Lower leg skin (tissue), 4 donors: ENCODE results near the gene SLC5A5. TPM values are rescaled to one million over a fixed set of nuclear protein-coding genes. Genes with fewer than 3 reads are reported as not detected.
"Not testable (repeated sequence)": the region's sequence is repeated elsewhere in the genome, so short reads cannot be mapped to it uniquely, and the experiment has no call there.

Experiments
- DNase-seq, 2 donors: peaks; one replicate each; pipeline ENCODE4 v3.0.0-alpha.2; 2019; ENCODE audit warnings: low spot score in 2 of 2
- H3K4me3 ChIP-seq: fragments of 200-600 bp; sonication (generic); 2 replicates; pipeline ENCODE4 v1.5.1; 2017; ENCODE audit warnings: mild to moderate bottlenecking, low read depth; ENCODE audit not compliant: poor library complexity, severe bottlenecking
- POLR2A ChIP-seq, 2 donors: fragments of 450-650 bp; IDR thresholded peaks; one replicate each; pipeline ENCODE4 v1.6.1; 2016 to 2017; ENCODE audit warnings: antibody characterized with exemption in 2 of 2, mild to moderate bottlenecking in 1 of 2, moderate library complexity in 1 of 2
- WGBS, 2 donors: methylation state at CpG; one replicate each; pipeline ENCODE4 v1.1.5; 2018; 5-methylcytosine and 5-hydroxymethylcytosine counted together
- intact Hi-C: fragments of 100-400 bp; cut with DNase I; formaldehyde crosslinking; loops from one replicate; pipeline ENCODE4 v1.15.0; 2023; ENCODE audit warnings: low total_unique reads
- total RNA-seq, 4 donors: library from RNA; depleted of rRNA; stranded (reverse); fragments of >200 nt; gene quantifications; one replicate each; pipeline ENCODE4 v1.1.0, GENCODE V29; 2016
- TF ChIP-seq, protein P1 (sequence below), 3 donors: fragments of 450-650 bp; IDR thresholded peaks; one replicate each; pipeline ENCODE4 v1.5.1; 2016; ENCODE audit warnings: antibody characterized with exemption in 3 of 3, mild to moderate bottlenecking in 3 of 3, moderate library complexity in 2 of 3

SLC5A5 gene
- total RNA-seq, 4 donors from 2014 or later = not detected

GRCh38 chr19:17881701-17882100, 10.0 kb downstream of the SLC5A5 start:
- TF ChIP-seq, protein P1, sequence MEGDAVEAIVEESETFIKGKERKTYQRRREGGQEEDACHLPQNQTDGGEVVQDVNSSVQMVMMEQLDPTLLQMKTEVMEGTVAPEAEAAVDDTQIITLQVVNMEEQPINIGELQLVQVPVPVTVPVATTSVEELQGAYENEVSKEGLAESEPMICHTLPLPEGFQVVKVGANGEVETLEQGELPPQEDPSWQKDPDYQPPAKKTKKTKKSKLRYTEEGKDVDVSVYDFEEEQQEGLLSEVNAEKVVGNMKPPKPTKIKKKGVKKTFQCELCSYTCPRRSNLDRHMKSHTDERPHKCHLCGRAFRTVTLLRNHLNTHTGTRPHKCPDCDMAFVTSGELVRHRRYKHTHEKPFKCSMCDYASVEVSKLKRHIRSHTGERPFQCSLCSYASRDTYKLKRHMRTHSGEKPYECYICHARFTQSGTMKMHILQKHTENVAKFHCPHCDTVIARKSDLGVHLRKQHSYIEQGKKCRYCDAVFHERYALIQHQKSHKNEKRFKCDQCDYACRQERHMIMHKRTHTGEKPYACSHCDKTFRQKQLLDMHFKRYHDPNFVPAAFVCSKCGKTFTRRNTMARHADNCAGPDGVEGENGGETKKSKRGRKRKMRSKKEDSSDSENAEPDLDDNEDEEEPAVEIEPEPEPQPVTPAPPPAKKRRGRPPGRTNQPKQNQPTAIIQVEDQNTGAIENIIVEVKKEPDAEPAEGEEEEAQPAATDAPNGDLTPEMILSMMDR (IDR thresholded peaks at IDR 0.05) = no peak
- TF ChIP-seq POLR2A (IDR thresholded peaks at IDR 0.05) = no peak
- H3K4me3 ChIP-seq = no peak overlapping the region
- no peak for DNase-seq
- intact Hi-C loops = no loop called here
- WGBS, 2 donors = 71 to 89% methylated on average over 6 to 7 of the region's 7 CpGs

DNA sequence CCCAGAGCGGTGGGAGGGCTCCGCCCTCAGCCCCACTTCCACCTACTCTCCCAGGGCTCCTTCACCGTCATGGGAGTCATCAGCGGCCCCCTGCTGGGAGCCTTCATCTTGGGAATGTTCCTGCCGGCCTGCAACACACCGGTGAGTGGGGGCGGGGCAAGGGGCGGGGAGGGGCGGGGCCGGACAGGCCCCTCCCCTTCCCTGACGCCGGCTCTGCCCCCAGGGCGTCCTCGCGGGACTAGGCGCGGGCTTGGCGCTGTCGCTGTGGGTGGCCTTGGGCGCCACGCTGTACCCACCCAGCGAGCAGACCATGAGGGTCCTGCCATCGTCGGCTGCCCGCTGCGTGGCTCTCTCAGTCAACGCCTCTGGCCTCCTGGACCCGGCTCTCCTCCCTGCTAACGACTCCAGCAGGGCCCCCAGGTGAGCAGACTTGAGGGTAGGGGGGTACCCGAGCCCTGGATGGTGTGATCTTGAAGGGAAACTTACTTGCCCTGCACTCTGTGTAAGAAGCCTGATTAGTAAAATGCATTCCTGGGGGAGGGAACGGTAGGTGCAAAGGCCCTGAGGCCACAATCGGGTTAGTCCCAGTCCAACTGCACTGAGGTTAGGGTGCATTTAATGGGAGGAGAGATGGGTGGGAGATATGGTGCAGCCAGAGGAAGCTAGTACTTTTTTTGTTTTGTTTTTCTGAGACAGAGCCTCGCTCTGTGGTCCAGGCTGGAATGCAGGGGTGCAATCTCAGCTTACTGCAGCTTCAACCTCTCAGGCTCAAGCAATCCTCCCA, 12.1 kb downstream of the SLC5A5 start:
- H3K4me3 ChIP-seq = no peak overlapping the region
- intact Hi-C loops = no loop called here
- 67 to 79% methylated on average over 25 to 33 of the region's 33 CpGs for WGBS, 2 donors
- no peak for DNase-seq
- TF ChIP-seq, protein P1 (IDR thresholded peaks at IDR 0.05) = no peak
- no peak for TF ChIP-seq POLR2A (IDR thresholded peaks at IDR 0.05)

- intact Hi-C loops = no loop called here
Measured at GRCh38 chr19:17886515-17886914, 14.8 kb downstream of the SLC5A5 start.

DNA sequence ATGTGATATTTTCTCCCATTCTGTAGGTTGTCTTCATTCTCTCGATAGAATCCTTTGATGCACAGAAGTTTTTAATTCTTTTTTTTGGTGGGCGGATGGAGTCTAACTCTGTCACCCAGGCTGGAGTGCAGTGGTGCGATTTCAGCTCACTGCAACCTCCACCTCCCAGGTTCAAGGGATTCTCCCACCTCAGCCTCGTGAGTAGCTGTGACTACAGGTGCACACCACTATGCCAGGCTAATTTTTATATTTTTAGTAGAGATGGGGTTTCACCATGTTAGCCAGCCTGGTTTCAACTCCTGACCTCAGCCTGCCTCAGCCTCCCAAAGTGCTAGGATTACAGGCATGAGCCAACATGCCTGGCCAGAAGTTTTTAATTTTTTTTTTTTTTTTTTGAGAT, 15.5 kb downstream of the SLC5A5 start:
- WGBS, 2 donors = 65 to 72% methylated on average over 4 of the region's 4 CpGs
- H3K4me3 ChIP-seq, DNase-seq, intact Hi-C loops: not testable (repeated sequence)

More at GRCh38 chr19:17886515-17886914, 14.8 kb downstream of the SLC5A5 start:
- no peak for DNase-seq
- 72 to 74% methylated on average over 7 of the region's 7 CpGs for WGBS, 2 donors
- TF ChIP-seq, protein P1 (IDR thresholded peaks at IDR 0.05) = no peak
- no peak for TF ChIP-seq POLR2A (IDR thresholded peaks at IDR 0.05)
- H3K4me3 ChIP-seq = no peak overlapping the region

GRCh38 chr19:17888260-17888659, 16.5 kb downstream of the SLC5A5 start:
- no peak for DNase-seq
- TF ChIP-seq, protein P1 (IDR thresholded peaks at IDR 0.05) = no peak
- TF ChIP-seq POLR2A (IDR thresholded peaks at IDR 0.05) = no peak
- intact Hi-C loops = no loop called here
- 79 to 87% methylated on average over 7 of the region's 7 CpGs for WGBS, 2 donors
- H3K4me3 ChIP-seq = no peak overlapping the region

- no peak for DNase-seq
- TF ChIP-seq POLR2A (IDR thresholded peaks at IDR 0.05) = no peak
- TF ChIP-seq, protein P1 (IDR thresholded peaks at IDR 0.05) = no peak
- H3K4me3 ChIP-seq = no peak overlapping the region
- intact Hi-C loops = no loop called here
- 24 to 38% methylated on average over 18 of the region's 18 CpGs for WGBS, 2 donors
Measured at GRCh38 chr19:17889609-17890214, 18.0 kb downstream of the SLC5A5 start.
